Measurements from ENCODE around the gene ALPK3. TPM values are rescaled to one million over a fixed set of nuclear protein-coding genes. Genes with fewer than 3 reads are reported as not detected.
A peak's percentile ranks its signal among the peaks of the same experiment; 100 is the strongest.
"Not testable (repeated sequence)": the region's sequence is repeated elsewhere in the genome, so short reads cannot be mapped to it uniquely, and the experiment has no call there.

The ALPK3 gene
- total RNA-seq, 2 experiments from 2014 or later, result 0.05 TPM

DNA sequence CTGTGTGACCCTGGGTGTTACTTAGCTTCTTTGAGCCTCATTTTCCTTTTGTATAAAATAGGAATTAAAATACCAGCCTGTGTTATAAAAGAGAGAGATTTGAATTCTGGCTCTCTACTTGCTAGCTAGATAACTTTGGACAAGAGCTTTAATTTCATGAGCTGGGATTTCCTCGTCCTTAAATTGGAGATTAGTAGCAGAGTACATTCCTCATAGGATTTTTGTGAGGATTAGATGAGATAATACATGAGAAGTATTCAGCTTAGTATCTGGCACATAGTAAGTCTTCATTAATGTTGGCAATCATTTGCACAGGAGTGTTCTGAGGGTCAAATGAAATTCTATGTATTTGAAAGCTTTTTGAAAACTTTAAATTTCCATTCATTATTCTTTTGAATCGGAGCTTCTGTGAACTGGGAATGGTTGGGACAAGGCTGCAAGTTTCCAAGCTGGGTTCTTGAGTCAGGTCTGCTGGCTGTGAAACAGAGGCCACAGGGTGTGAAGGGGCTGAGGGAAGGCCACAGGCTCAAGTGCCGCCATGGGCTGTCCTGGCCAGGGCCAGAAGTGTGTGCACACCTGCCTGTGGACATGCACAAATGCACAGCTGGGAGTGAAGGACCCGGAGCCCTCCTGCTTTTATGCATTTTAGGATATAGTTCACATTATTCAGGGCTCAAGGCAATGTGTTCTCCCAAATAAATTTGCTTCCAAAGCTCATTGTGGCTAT lies 17.2 kb downstream of the ALPK3 start:
- no peaks in the 10 kb centered on the region for H3K9me3 Mint-ChIP-seq (ENCODE audit: low read depth)
- H3K4me3 Mint-ChIP-seq, result no peak overlapping the region
- no peak overlapping the region for H3K27ac Mint-ChIP-seq
- ATAC-seq, result no peak
- no peaks in the 10 kb centered on the region for H3K36me3 Mint-ChIP-seq (ENCODE audit: low read depth)
- no peak for DNase-seq
- intact Hi-C loops (cut with DNase I, micrococcal nuclease), result loop anchor here in 1 of 2 experiments (5.0 kb wide), 1 partner anchor 237 kb away; no protein-coding TSS in a partner anchor
- no peaks in the 10 kb centered on the region for H3K27me3 Mint-ChIP-seq
- no peaks in the 10 kb centered on the region for H3K4me1 Mint-ChIP-seq
- CTCF ChIA-PET, result interaction anchor here (0.8 to 1.3 kb wide), 3 partner anchors 11 to 94 kb away, joined by 3 to 6 read pairs (median 4); no protein-coding TSS in a partner anchor
- POLR2A ChIA-PET, result no interaction called here

DNA sequence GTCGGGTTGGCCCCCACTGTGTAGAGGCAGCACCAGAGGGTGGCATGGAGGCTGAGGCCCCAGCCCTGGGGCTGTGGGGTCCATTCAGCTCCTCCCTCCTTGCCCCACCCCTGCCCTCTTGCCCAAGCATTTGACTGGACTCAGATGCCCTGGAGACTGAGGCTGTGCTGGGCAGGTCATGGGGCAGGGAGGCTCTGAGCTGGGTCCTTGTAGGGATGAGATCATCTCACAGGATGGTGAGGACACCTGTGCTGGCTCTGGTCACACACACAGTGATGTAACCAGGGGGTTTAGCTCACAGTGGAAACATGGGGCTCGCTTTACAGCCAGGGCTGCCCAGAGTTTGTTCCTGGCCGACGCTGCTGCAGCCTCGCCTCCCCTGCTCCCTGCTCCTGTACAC lies 17.8 kb downstream of the ALPK3 start:
- Mint-ChIP-seq H3K4me1 (no peaks in the 10 kb centered on the region), H3K27me3 (no peaks in the 10 kb centered on the region)

DNA sequence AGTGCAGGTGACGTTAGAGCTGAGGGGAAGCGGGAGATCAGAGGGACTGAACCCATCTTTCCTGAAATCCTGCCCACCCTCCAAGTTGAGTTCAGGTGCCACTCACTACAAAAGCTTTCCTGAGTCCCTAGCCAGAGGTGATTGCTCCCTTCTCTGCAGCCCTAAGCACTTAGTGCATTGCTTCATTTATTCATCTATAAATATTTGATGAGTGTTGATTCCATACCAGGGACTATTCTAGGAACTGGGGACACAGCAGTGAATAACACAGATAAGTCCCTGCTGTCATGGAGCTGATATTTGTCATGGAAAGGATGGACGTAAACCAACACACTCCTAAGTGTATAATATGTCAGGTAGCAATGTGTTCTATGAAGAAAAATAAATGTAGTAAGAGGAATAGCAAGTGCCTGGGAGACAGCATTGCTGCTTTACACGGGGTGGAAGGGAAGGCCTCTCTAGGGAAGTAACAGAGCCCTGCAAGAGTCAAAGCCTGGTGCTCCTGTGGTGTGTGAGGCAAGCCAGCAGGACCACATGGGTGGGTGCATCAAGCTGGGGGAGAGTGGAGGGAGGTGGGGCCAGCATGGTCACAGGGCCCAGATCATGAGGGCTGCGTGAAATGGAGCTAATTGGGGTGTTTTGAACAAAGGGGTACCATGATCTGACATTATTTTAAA lies 18.6 kb downstream of the ALPK3 start:
- ATAC-seq, result no peak
- Mint-ChIP-seq H3K4me3 (no peak overlapping the region), H3K36me3 (ENCODE audit: low read depth) (no peaks in the 10 kb centered on the region), H3K27ac (no peak overlapping the region), H3K9me3 (ENCODE audit: low read depth) (no peaks in the 10 kb centered on the region), H3K4me1 (no peaks in the 10 kb centered on the region), H3K27me3 (no peaks in the 10 kb centered on the region)
- no peak for DNase-seq
- ChIA-PET POLR2A (no interaction called here), CTCF (interaction anchor here (0.8 to 1.0 kb wide), 2 partner anchors 42 to 92 kb away, joined by 3 to 5 read pairs; no protein-coding TSS in a partner anchor)
- intact Hi-C loops (cut with DNase I, micrococcal nuclease), result no loop called here

More for the DNA sequence above, 17.8 kb downstream of the ALPK3 start:
- ATAC-seq (no peak), DNase-seq (no peak)
- ChIA-PET POLR2A (no interaction called here), CTCF (interaction anchor here (0.8 to 1.2 kb wide), 2 partner anchors 11 to 93 kb away, joined by 4 to 6 read pairs; no protein-coding TSS in a partner anchor)
- no peak overlapping the region for H3K27ac Mint-ChIP-seq
- H3K36me3 Mint-ChIP-seq (ENCODE audit: low read depth), result no peaks in the 10 kb centered on the region
- intact Hi-C loops (cut with DNase I, micrococcal nuclease), result loop anchor here in 1 of 2 experiments (5.0 kb wide), 1 partner anchor 238 kb away; no protein-coding TSS in a partner anchor
- H3K4me3 Mint-ChIP-seq, result no peak overlapping the region
- H3K9me3 Mint-ChIP-seq (ENCODE audit: low read depth), result no peaks in the 10 kb centered on the region

DNA sequence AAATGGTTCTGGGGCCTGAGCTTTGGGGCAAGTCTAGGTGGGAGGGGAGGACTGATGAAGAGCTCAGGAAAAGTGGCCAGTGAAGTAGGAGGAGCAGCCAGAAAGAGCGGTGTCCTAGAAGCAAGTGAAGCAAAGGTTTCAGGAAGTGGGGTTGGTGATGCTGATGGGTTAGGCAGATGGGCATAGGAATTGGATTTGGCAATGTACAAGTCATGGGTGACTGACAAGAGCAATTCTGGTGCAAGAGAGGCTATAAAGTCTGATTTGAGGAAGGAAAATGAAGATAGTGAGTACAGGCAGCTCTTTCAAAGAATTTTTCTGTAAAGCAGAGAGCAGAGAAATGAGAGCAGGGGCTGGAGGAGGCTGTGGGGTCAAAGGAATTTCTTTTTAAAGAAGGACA lies 19.7 kb downstream of the ALPK3 start:
- no peak for DNase-seq
- no peak overlapping the region for H3K27ac Mint-ChIP-seq
- intact Hi-C loops (cut with DNase I, micrococcal nuclease), result no loop called here
- no peaks in the 10 kb centered on the region for H3K9me3 Mint-ChIP-seq (ENCODE audit: low read depth)
- no peak for ATAC-seq
- H3K4me1 Mint-ChIP-seq, result no peaks in the 10 kb centered on the region
- ChIA-PET CTCF (interaction anchor here (0.5 to 1.0 kb wide), 4 partner anchors 8 to 116 kb away, joined by 3 to 5 read pairs (median 3); no protein-coding TSS in a partner anchor), POLR2A (no interaction called here)
- no peak overlapping the region for H3K4me3 Mint-ChIP-seq
- H3K36me3 Mint-ChIP-seq (ENCODE audit: low read depth), result no peaks in the 10 kb centered on the region
- H3K27me3 Mint-ChIP-seq, result no peaks in the 10 kb centered on the region

DNA sequence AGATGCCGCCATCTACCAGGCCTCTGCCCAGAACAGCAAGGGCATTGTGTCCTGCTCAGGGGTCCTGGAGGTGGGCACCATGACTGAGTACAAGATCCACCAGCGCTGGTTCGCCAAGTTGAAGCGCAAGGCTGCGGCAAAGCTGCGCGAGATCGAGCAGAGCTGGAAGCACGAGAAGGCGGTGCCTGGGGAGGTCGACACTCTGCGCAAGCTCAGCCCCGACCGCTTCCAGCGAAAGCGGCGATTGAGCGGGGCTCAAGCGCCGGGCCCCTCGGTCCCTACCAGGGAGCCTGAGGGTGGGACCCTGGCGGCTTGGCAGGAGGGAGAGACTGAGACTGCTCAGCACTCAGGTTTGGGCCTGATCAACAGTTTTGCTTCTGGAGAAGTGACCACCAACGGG lies 22.6 kb downstream of the ALPK3 start:
- ChIA-PET POLR2A (no interaction called here), CTCF (interaction anchor here (0.7 kb wide), 1 partner anchor 617 kb away, joined by 4 read pairs; no protein-coding TSS in a partner anchor)
- ATAC-seq (no peak), DNase-seq (no peak)
- intact Hi-C loops (cut with DNase I, micrococcal nuclease), result no loop called here
- Mint-ChIP-seq H3K9me3 (ENCODE audit: low read depth) (no peaks in the 10 kb centered on the region), H3K4me1 (no peaks in the 10 kb centered on the region), H3K27ac (no peak overlapping the region), H3K36me3 (ENCODE audit: low read depth) (no peaks in the 10 kb centered on the region), H3K27me3 (no peaks in the 10 kb centered on the region), H3K4me3 (no peak overlapping the region)

DNA sequence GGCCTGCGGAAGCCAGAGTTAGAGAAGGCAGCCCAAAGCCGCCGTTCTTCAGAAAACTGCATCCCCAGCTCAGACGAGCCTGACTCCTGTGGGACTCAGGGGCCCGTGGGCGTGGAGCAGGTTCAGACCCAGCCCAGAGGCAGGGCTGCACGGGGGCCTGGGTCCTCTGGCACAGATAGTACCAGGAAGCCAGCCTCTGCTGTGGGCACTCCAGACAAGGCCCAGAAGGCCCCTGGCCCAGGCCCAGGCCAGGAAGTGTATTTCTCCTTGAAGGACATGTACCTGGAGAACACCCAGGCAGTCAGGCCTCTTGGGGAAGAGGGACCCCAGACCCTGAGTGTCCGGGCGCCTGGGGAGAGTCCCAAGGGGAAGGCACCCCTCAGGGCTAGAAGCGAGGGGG lies 23.1 kb downstream of the ALPK3 start:
- H3K27me3 Mint-ChIP-seq, result no peaks in the 10 kb centered on the region
- H3K36me3 Mint-ChIP-seq (ENCODE audit: low read depth), result no peaks in the 10 kb centered on the region
- no peak overlapping the region for H3K27ac Mint-ChIP-seq

DNA sequence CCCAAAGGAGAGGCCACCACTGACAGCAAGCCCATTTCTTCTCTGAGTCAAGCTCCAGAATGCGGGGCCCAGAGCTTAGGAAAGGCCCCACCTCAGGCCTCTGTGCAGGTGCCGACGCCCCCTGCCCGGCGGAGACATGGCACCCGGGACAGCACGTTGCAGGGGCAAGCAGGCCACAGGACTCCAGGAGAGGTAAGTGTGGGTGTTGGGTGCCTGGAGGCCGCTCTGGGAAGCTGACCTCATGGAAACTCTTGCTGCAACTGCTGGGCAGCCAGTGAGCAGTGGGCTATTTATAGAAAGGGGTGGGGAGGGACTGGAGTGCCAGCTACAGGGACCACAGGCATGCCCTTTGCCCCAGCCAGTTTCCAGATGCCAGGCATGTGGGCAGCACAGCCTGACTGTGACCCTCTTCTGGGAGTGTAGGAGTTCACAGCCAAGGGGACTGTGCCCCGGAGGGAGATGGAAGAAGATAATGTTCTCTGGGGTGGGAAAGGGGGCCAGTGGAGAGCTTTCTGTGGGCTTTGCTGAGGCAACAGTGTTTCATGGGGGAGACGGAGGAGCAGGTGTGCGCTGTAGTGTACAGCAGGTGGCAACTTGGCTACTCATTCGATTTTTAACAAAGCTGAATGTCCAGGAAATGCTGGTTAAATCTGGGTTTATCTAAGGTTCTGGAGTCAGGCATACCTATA lies 23.7 kb downstream of the ALPK3 start:
- Mint-ChIP-seq H3K9me3 (ENCODE audit: low read depth) (no peaks in the 10 kb centered on the region), H3K4me3 (no peak overlapping the region), H3K27me3 (no peaks in the 10 kb centered on the region), H3K27ac (no peak overlapping the region), H3K4me1 (no peaks in the 10 kb centered on the region), H3K36me3 (ENCODE audit: low read depth) (no peaks in the 10 kb centered on the region)
- DNase-seq (no peak), ATAC-seq (no peak)
- ChIA-PET POLR2A (no interaction called here), CTCF (no interaction called here)
- intact Hi-C loops (cut with DNase I, micrococcal nuclease), result no loop called here

More for the DNA sequence above, 23.1 kb downstream of the ALPK3 start:
- H3K9me3 Mint-ChIP-seq (ENCODE audit: low read depth), result no peaks in the 10 kb centered on the region
- no peak overlapping the region for H3K4me3 Mint-ChIP-seq
- intact Hi-C loops (cut with DNase I, micrococcal nuclease), result no loop called here
- ATAC-seq (no peak), DNase-seq (no peak)
- H3K4me1 Mint-ChIP-seq, result no peaks in the 10 kb centered on the region
- ChIA-PET CTCF (interaction anchor here (0.7 kb wide), 1 partner anchor 617 kb away, joined by 4 read pairs; no protein-coding TSS in a partner anchor), POLR2A (no interaction called here)

DNA sequence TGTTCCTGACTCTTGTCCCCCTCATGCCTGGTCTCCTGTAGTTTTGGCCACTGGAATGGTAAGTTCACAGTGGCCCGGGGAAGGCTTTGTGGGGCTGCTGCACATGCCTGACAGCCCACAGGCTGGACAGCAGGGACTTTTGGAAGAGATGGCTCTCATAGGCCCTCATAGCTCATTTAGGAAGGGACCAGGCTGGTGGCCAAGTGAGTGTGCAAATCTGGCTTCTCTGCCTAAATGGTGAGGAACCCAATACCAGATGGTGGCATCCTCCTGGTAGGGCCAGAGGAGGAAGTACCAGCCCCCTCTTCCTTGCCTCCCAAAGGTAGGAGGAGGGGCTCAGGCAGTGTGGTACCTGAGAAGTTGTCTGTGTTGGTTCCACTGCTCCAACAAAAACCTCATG lies 25.6 kb downstream of the ALPK3 start:
- CTCF ChIA-PET, result no interaction called here
- ATAC-seq (no peak), DNase-seq (no peak)
- no peak overlapping the region for H3K4me3 Mint-ChIP-seq
- H3K9me3 Mint-ChIP-seq (ENCODE audit: low read depth), result peaks cover 11% of the 10 kb centered on the region
- no peaks in the 10 kb centered on the region for H3K27me3 Mint-ChIP-seq
- peaks cover 3% of the 10 kb centered on the region for H3K36me3 Mint-ChIP-seq (ENCODE audit: low read depth)
- no peak overlapping the region for H3K27ac Mint-ChIP-seq
- POLR2A ChIA-PET, result no interaction called here
- intact Hi-C loops (cut with DNase I, micrococcal nuclease), result no loop called here
- H3K4me1 Mint-ChIP-seq, result no peaks in the 10 kb centered on the region

DNA sequence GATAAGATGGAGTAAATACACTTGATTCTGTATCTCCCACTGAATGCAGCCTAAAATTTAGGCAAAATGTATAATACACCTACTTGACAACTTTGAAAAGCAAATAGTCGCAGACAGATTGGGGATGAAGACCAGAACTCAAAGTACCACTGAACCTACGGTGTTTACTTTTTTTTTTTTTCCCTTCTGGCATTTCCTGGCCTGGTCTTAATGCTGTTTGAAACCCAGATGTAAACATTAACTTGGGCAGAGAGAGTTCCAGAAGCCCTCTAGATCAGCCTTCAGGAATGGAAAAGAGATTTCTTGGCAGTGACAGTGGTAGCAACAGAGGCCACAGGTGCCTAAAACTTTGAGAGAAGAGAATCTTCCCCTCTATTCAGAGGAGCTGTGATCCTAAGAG lies 27.8 kb downstream of the ALPK3 start:
- CTCF ChIA-PET, result interaction anchor here (0.6 to 1.6 kb wide), 19 partner anchors 10 to 267 kb away, joined by 3 to 9 read pairs (median 3); no protein-coding TSS in a partner anchor
- H3K36me3 Mint-ChIP-seq (ENCODE audit: low read depth), result peaks cover 3% of the 10 kb centered on the region
- intact Hi-C loops (cut with DNase I, micrococcal nuclease), result loop anchor here (1.0 kb wide), 1 partner anchor 83 kb away; no protein-coding TSS in a partner anchor
- ATAC-seq (no peak), DNase-seq (no peak)
- H3K4me3 Mint-ChIP-seq, result no peak overlapping the region
- POLR2A ChIA-PET, result no interaction called here
- H3K27me3 Mint-ChIP-seq, result no peaks in the 10 kb centered on the region
- no peak overlapping the region for H3K27ac Mint-ChIP-seq
- H3K9me3 Mint-ChIP-seq (ENCODE audit: low read depth), result peaks cover 13% of the 10 kb centered on the region
- no peaks in the 10 kb centered on the region for H3K4me1 Mint-ChIP-seq

DNA sequence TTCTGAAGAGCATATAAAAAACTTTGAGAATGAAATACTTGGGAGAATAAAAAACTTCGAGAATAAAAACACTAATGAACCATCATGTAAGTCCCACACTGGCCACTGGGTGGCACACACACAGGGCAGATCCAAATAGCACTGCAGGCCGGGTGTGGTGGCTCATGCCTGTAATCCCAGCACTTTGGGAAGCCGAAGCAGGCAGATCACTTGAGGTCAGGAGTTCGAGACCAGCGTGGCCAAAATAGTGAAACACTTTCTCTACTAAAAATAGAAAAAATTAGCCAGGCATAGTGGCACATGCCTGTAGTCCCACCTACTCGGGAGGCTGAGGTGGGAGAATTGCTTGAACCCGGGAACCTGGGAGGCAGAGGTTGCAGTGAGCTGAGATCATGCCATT lies 28.5 kb downstream of the ALPK3 start:
- intact Hi-C loops (cut with DNase I, micrococcal nuclease), result loop anchor here (1.0 kb wide), 1 partner anchor 83 kb away; no protein-coding TSS in a partner anchor
- peaks cover 13% of the 10 kb centered on the region for H3K9me3 Mint-ChIP-seq (ENCODE audit: low read depth)
- POLR2A ChIA-PET; H3K27me3 Mint-ChIP-seq; ATAC-seq; H3K4me1 Mint-ChIP-seq; H3K36me3 Mint-ChIP-seq (ENCODE audit: low read depth); H3K27ac Mint-ChIP-seq; H3K4me3 Mint-ChIP-seq: not testable (repeated sequence)
- CTCF ChIA-PET, result interaction anchor here (0.6 to 1.6 kb wide), 17 partner anchors 9 to 268 kb away, joined by 3 to 9 read pairs (median 3); no protein-coding TSS in a partner anchor
- DNase-seq, result peak; percentile 71

DNA sequence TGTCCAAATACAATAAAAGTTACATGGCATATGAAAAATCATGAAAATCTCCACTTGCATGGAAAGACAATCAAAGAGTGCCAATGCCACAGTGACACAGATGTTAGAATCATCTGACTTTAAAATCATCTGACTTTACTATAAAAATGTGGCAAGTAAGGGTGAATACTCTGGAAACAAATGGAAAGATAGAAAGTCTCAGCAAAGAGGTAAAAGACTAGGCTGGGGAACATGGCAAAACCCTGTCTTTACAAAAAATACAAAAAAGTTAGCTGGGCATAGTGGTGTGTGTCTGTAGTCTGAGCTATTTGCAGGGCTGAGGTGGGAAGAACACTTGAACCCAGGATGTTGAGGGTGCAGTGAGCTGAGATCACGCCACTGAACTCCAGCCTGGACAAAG lies 29.1 kb downstream of the ALPK3 start:
- Mint-ChIP-seq H3K27me3 (no peaks in the 10 kb centered on the region), H3K36me3 (ENCODE audit: low read depth) (peaks cover 3% of the 10 kb centered on the region), H3K27ac (no peak overlapping the region), H3K9me3 (ENCODE audit: low read depth) (peaks cover 13% of the 10 kb centered on the region), H3K4me3 (no peak overlapping the region), H3K4me1 (no peaks in the 10 kb centered on the region)
- DNase-seq (no peak), ATAC-seq (no peak)
- ChIA-PET POLR2A (no interaction called here), CTCF (interaction anchor here (0.7 to 1.6 kb wide), 7 partner anchors 9 to 247 kb away, joined by 3 to 9 read pairs (median 4); no protein-coding TSS in a partner anchor)
- intact Hi-C loops (cut with DNase I, micrococcal nuclease), result no loop called here
